Stimulated activated CD4-positive, alpha-beta T cell treated with anti-CD3 and anti-CD28 coated beads, Interleukin-1b, Interleukin-23, amount 100 ng/mL, for 24 hours (primary cell): Measurements from ENCODE around the gene BCAR1.
"Not testable (repeated sequence)": the region's sequence is repeated elsewhere in the genome, so short reads cannot be mapped to it uniquely, and the experiment has no call there.

ENCODE experiments used
- DNase-seq, 4 experiments: peaks; one replicate each; pipeline ENCODE4 v3.0.0-alpha.2; 2020; ENCODE audit warnings: low read depth in 4 of 4, low spot score in 1 of 4

Gene BCAR1

GRCh38 chr16:75240633-75241032 lies 10.8 kb downstream of the BCAR1 start:
- not testable (repeated sequence) for DNase-seq

GRCh38 chr16:75239542-75240122 lies 11.8 kb downstream of the BCAR1 start:
- DNase-seq, result no peak

- DNase-seq, result no peak
Observed at GRCh38 chr16:75238853-75239541, 12.4 kb downstream of the BCAR1 start.

GRCh38 chr16:75238132-75238852 lies 13.1 kb downstream of the BCAR1 start:
- DNase-seq, result no peak

GRCh38 chr16:75237398-75238131 lies 13.9 kb downstream of the BCAR1 start:
- DNase-seq, result no peak

GRCh38 chr16:75236736-75237397 lies 14.6 kb downstream of the BCAR1 start:
- DNase-seq, result no peak

GRCh38 chr16:75236232-75236631 lies 15.2 kb downstream of the BCAR1 start:
- DNase-seq, result peak in 1 of 4 experiments; percentile 20

- DNase-seq, result no peak
Observed at GRCh38 chr16:75235721-75236193, 15.7 kb downstream of the BCAR1 start.

GRCh38 chr16:75234856-75235696 lies 16.3 kb downstream of the BCAR1 start:
- no peak for DNase-seq

GRCh38 chr16:75233611-75233938 lies 17.8 kb downstream of the BCAR1 start:
- no peak for DNase-seq

- DNase-seq, result no peak
Observed at GRCh38 chr16:75231570-75231969, 19.9 kb downstream of the BCAR1 start.

GRCh38 chr16:75230471-75231110 lies 20.8 kb downstream of the BCAR1 start:
- DNase-seq, result no peak

GRCh38 chr16:75229172-75230031 lies 22.0 kb downstream of the BCAR1 start:
- no peak for DNase-seq

- DNase-seq, result no peak
Observed at GRCh38 chr16:75228143-75228976, 23.1 kb downstream of the BCAR1 start.

GRCh38 chr16:75227361-75228142 lies 23.9 kb downstream of the BCAR1 start:
- no peak for DNase-seq

GRCh38 chr16:75226550-75227360 lies 24.7 kb downstream of the BCAR1 start:
- DNase-seq, result no peak
